Forelimb muscle (tissue), 1 donor: ENCODE data around the gene PHOSPHO2. TPM values are rescaled to one million over a fixed set of nuclear protein-coding genes. Genes with fewer than 3 reads are reported as not detected.

ENCODE experiments used
- DNase-seq: peaks from one replicate; pipeline ENCODE4 v3.0.0-alpha.2; 2013; ENCODE audit warnings: low read depth
- polyA plus RNA-seq: library from polyadenylated mRNA; unstranded; fragments of 120-200 nt; gene quantifications from one replicate; pipeline ENCODE4 v1.2.1, GENCODE V29; 2013; ENCODE audit not compliant: insufficient read length

The PHOSPHO2 gene
- polyA plus RNA-seq, 1 donor = 3.5 TPM

- no peak for DNase-seq
These were observed 22.8 kb downstream of the PHOSPHO2 start for GRCh38 chr2:169716938-169717690.

GRCh38 chr2:169717691-169718063, 23.4 kb downstream of the PHOSPHO2 start:
- DNase-seq = no peak

- no peak for DNase-seq
These were observed 24.7 kb downstream of the PHOSPHO2 start for GRCh38 chr2:169718930-169719504.

GRCh38 chr2:169721016-169721415, 26.7 kb downstream of the PHOSPHO2 start:
- peak; percentile 44 for DNase-seq

GRCh38 chr2:169727065-169727464, 32.8 kb downstream of the PHOSPHO2 start:
- no peak for DNase-seq

GRCh38 chr2:169729274-169729605, 35.0 kb downstream of the PHOSPHO2 start:
- DNase-seq = no peak

DNA sequence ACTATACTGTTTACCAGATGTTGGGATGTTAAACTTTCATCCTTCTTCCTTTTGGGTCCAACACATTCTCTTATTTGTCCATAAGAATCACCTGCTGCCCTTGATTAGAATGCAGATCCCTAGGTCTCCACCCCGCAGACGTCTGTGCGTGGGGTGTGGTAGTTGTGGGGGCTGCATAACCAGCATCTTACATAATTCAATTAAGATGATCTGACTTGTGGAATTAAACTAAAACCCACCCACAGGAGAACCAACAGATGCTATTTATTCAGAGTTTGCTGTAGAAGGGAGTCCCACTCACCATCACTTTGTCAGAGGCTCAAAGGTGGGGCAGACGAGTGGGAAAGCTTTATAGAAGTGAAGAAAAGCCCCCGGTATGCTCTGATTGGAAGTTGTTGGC, 37.8 kb downstream of the PHOSPHO2 start:
- DNase-seq = no peak

DNA sequence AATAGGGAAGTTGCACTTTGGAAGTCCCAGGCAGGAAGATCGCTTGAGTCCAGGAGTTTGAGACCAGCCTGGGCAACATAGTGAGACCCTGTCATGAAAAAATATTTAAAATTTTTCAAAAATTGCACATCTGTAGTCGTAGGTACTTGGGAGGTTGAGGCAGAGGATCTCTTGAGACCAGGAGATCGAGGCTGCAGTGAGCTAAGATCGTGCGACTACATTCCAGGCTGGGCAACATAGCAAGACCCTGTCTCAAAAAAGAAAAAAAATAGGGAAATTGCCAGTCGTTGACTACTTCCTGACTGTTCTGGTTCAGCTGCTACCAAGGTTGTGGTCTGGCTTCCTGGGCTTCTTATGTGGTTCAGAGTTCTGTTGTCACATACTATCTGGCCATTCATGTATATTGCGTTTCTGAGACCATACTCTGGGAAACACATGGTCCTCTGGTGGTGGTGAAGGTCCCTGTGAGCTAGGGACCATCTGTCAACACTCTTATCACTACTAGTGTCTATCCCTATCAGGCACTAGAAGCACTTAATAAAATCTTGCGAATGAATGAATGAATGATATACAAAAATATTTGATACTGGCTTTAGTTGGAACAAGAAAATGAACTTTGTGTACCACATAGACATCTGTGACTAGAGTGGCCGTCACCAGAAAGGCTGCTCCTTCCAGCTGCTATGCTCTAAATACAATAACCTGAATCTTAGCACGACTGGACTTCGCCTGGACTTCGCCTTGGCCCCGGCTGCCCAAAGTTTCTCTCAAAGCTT, 38.5 kb downstream of the PHOSPHO2 start:
- DNase-seq = no peak

GRCh38 chr2:169734169-169734847, 40.0 kb downstream of the PHOSPHO2 start:
- no peak for DNase-seq

DNA sequence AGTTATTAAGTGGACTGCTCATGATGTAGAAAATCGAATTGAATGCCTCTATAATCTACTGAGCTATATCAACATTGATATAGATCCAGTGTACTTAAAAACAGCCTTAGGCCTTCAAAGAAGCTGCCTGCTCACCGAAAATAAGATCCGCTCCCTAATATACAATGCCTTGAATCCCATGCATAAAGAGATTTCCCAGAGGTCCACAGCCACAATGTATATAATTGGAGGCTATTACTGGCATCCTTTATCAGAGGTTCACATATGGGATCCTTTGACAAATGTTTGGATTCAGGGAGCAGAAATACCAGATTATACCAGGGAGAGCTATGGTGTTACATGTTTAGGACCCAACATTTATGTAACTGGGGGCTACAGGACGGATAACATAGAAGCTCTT, 41.4 kb downstream of the PHOSPHO2 start:
- no peak for DNase-seq

DNA sequence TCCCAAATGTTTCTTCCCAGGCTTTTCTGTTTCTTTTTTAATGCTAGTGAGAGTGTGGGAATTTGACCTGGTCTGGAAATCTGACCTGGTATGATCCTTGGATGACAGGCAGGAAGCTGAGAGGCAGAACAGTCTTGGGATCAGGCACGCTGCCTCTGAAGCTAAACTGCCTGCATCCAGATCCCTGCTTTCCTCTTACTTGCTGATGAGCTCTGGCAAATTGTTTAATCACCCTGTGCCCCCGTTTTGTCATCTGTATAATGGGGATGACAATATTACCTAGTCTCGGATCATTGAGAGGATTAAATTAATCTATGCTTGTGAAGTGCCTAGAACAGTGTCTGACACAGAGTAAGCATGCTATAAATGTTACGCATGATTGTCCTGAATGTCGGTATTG, 42.6 kb downstream of the PHOSPHO2 start:
- no peak for DNase-seq

DNA sequence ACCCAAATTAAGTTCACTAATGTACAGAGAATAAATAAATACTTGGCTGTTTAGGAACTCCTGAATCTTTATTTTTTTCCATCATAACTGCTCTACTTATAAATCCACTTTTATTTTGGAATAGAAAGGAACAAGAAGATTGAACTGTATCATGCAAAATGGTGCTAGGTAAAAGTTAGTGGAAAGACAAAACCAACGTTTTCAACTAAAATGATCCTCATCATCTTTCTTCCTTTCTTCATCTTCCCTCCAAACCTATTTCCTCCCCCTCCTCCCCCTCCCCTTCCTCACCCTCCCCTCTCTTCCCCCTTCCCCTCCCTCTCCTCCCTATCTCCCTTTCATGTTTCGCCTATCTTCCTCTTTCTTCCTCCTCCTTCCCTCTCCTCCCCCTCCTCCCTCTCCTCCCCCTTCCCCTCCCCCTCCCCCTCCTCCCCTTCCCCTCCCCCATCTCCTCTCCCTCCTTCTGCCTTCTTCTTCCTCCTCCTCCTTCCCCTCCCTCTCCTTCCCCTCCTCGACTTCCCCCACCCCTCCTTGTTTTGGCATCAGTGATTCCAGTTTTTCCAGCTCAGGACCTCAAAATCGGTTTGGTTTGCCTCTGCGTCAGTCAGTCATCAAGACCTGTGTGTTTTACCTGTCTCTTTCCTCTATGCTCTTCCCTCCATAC, 44.4 kb downstream of the PHOSPHO2 start:
- no peak for DNase-seq

DNA sequence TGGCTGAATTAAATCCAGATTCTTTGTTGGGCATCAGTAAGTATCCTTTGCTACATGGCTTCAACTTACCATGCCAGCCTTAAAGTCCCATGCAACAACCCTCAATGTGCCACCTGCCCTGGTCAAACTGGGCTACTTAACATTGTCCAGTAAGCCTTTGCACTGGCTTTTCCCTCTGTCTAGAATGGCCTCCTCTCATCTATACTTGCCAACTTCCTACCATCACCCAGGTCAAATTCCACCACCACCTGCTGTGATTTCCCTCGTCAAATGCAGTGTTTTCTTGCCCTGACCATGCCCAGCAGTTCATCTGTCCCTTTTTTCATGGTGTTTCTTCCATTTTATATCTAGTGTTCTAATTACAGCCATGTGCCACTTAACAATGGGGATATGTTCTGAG, 45.1 kb downstream of the PHOSPHO2 start:
- no peak for DNase-seq

DNA sequence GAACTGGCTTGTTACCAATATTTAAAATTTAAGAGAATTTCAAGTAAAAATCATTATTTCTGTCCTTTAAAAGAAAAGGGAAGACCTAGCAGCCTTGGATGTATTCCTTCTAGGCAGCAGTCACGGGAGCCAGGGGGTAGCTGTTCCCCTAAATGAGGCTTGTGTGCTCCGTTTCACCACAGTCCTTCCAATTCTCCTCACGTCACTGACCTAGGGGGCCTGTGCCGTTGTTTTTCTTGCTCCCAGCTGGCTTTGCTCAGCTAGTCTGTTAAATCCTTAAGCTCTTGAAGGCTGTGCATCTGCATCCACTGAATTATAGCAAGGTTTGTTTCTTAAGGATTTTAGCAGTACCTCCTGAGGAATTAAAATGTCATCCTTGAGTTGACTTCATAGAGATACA, 49.3 kb downstream of the PHOSPHO2 start:
- DNase-seq = no peak

- no peak for DNase-seq
These were observed 52.0 kb downstream of the PHOSPHO2 start for GRCh38 chr2:169746240-169746639.

DNA sequence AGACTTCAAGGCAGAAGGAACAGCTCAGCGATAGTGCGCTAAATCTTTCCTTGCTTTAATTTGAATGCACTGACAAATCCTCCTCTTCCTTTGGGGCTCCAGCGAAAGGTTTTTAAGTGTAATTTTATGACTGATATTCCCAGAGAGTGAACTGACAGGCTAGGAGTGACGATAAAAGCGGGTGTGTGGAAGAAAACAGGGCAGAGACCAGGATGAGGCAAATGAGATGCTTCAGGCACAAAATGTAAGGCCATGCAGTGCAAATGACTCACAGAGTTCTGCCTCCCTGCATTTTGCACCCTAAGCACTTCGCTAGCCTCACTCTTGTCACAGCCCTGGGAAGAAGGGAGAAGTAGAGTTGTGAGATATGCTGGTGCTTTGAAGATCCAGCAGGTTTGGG, 54.0 kb downstream of the PHOSPHO2 start:
- no peak for DNase-seq

Other genes starting within 250 kb of the PHOSPHO2 start
- gene BBS5, start 215.0 kb upstream of the PHOSPHO2 start, polyA plus RNA-seq = 6.7 TPM
- gene KLHL41, start 184.8 kb upstream of the PHOSPHO2 start, polyA plus RNA-seq = 4,199 TPM
- gene FASTKD1, start 120.6 kb upstream of the PHOSPHO2 start, polyA plus RNA-seq = 30.0 TPM
- gene PPIG, start 110.1 kb upstream of the PHOSPHO2 start, polyA plus RNA-seq = 50.7 TPM
- 0.33 TPM for gene CFAP210, start 64 bp upstream of the PHOSPHO2 start, polyA plus RNA-seq
- 37.0 TPM for gene KLHL23, start 39.4 kb downstream of the PHOSPHO2 start, polyA plus RNA-seq
- 97.4 TPM for gene SSB, start 104.4 kb downstream of the PHOSPHO2 start, polyA plus RNA-seq
- gene METTL5, start 130.4 kb downstream of the PHOSPHO2 start, polyA plus RNA-seq = 57.5 TPM
- 48.9 TPM for gene UBR3, start 133.0 kb downstream of the PHOSPHO2 start, polyA plus RNA-seq